Suppressor macrophage treated with lipopolysaccharide for 1 hour (primary cell): Measurements from ENCODE around the gene SAMMSON.

ENCODE experiments used
- DNase-seq, 3 donors: peaks; one replicate each; pipeline ENCODE4 v3.0.0-alpha.2; 2020 to 2022

Gene SAMMSON

DNA sequence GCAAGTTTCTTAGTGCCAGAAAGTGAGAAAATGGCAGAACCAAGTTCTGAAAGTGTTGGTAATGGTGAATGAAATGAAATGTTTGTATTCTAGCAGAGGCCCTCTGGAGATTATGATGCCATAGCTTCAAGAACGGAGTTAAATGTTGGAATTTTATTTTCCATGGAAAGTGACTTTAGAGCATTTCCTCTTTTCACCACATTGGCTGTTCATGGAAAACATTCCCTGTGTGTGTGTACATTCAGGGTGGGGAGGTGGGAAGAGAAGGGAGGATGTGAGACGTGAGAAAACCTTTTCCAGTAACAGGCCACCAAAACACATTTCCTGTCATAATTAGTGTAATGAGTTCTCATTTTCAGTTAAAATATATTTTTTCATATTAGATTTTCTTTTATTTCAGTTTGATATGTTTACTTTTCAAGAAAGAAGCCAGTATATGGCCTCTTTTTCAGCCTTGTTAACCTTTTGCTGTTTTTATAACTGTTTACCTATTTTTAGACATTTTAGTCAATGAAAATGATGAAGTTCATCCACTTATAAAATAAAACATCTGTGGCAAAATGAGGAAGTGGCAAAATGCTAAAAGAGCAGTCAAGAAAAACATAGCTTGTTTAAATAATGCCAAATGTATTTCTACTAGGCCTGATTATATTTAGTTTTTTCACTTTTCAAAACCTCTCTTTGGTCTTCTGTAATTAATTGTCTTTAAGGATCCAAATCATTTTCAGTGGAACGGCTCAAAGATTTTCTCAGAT, 21.6 kb downstream of the SAMMSON start:
- DNase-seq, result no peak

GRCh38 chr3:70028361-70028760, 28.8 kb downstream of the SAMMSON start:
- DNase-seq, result no peak

- DNase-seq, result no peak
Measured at GRCh38 chr3:70038693-70039092, 39.2 kb downstream of the SAMMSON start.

GRCh38 chr3:70040386-70040785, 40.9 kb downstream of the SAMMSON start:
- no peak for DNase-seq

GRCh38 chr3:70042641-70043040, 43.1 kb downstream of the SAMMSON start:
- no peak for DNase-seq

DNA sequence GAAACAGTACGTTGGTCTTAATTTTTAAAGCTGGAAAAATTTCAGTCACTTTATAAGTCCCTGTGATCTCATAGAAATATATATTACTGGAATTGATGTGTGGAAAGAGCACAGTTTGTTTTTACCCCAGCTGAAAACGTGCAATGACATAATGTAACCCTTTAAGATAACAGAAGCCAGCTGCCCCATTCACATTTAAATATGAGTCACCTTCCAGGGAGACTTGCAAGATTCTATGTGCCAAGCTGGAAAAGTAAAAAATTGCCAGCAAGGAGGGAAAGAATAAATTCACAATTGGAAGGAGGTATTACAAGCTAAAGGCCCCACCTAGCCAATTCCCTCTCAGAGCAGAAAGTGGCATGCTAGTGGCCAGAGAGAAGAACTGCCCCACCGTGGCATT, 50.2 kb downstream of the SAMMSON start:
- peak in 2 of 3 donors; percentile 27 to 29 for DNase-seq

DNA sequence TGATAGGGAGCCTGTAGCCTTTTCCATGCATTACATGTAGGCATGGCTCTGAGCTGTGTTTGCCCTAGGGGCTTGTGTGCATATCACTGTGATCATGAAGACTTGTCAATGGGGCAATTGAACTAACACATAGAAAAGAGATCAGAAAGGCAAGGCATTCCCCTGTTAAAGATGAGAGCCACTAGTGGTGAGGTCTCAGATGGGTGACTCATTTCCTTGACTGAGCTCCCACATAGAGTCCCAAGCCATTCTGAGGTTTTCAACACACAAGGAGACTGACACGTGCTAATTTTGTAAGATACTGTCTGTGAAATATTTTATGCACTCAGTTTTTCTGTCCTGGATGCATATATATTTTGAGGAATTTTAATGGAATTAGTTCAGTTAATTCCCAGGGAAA, 53.8 kb downstream of the SAMMSON start:
- DNase-seq, result peak; percentile 73 to 89 (median 84)

DNA sequence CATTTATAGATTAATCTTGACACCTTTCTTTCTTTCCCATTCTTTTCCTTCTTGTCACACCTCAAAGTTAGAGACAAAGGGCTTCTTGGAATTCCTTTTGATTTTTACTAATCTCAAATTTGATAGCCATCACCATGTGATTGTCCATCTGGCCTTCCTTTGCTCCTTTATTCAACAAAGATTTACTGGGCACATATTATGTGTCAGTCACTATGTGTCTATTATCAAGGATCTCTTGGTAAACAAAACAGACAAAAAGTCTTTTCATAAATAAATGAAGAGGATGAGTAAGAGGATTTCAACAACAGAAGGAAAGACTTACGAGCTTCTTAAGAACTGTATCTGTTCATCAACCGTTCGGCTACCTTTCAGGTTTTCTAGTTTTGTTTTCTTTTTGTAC, 56.5 kb downstream of the SAMMSON start:
- no peak for DNase-seq

DNA sequence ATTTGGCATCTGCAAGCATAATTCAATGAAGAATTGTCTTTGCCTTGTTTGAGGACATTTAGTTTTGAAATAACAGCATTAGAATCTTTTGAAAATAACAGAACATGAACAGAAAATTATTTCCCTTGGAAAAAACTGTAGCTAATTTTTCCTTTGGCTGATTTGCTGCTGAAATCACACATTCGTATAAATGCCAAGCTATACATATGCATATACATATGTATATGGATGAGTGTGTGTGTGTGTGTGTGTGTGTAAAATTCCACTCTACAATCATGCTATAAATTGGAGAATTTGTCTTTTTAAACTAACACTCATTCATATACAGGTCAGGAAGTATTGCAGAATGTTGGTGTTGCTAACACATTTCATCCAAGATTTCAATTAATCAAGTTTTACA, 57.9 kb downstream of the SAMMSON start:
- DNase-seq, result no peak

- no peak for DNase-seq
Measured at GRCh38 chr3:70061096-70061495, 61.6 kb downstream of the SAMMSON start.

- DNase-seq, result peak; percentile 57 to 64 (median 60)
Measured at GRCh38 chr3:70064194-70064779, 64.8 kb downstream of the SAMMSON start.

DNA sequence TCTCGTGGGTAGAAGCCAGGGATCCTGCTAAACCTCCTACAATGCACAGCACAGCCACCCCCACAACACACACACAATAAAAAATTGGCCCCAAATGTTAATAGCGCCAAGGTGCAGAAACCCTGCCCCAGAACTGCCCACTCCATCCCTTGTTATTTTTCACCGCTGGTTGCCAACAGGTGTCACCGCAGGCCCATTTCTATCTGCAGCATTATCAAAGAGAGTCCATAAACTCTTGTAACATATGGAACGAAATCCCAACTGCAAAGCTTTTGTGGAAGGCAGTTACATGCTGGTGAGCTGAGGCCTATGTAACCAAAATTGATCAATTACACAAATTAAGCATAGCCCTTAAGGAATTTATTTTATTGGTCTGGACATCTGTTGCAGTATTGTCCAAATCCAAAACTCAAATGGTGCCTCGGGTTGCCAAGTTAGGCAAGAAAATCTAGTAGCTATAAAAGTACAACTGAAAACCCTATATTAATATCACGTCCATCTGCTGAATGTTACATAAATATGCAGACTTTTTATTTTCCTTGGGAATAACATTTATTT, 66.2 kb downstream of the SAMMSON start:
- DNase-seq, result no peak

DNA sequence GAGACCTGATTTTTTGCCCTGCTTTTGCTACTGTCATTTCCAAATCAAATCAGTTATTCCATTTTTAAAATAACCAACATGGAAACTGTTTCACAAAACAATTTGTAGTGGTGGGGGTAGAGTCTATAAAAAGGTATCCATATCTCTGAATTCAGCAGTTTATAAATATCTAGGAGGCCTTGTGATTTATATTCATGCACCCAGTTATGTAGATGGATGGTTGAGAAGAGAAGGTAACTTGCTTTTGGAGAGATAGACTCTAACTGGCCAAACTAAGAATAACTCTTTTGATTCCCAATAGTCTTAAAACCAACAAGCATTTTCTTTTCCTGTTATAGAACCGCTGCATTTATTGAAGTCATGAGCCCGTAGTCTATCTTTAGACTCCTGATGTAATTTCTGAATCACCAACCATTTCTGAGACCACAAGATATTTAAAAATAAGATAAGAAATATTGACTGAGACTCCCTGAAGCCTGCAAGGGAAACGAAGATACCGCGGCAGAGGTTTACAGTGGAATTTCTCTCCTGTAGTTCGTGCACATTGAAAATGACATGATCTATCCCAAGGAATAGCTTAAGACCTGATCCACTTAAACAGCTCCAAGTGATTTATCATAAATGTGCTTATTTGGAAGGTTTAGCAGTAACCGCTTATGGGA, 68.5 kb downstream of the SAMMSON start:
- no peak for DNase-seq

- no peak for DNase-seq
Measured at GRCh38 chr3:70069557-70069956, 70.0 kb downstream of the SAMMSON start.

DNA sequence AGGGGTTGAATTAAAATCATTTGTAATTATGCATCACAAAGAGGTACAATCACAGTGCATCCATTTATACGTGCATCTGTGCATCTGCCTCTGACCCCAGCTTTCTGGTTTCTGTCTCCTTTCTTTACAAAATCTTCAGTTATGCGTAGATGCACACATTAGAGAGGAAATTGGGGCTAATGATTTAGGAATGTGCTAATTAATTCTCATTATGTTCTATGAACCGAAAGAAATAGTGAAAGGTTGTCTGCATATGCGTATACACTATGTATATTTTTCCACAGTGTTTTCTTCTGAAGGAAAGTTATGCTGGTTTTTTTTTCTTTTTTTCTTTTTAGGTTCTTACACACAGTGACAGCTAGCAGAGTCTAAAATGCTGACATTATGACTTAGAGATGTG, 71.6 kb downstream of the SAMMSON start:
- DNase-seq, result no peak

DNA sequence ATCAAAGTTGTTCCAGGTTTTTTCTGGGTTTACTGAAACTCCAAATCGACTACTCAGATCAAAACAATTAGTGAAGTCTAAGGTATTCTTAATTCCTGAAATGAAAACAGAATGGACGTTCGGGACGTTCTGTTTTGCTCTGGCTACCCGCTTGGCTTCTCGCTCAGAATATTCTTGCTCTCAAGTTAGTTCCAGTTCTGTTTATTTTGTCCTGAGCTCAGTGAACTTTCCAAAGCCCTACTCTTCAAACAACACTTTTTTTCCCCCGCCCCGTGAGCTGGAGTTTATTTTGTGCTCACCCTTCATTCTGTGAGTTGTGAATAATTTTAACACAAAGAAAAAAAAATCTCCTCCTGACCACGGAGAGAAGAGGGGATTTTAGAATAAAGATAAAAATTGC, 72.6 kb downstream of the SAMMSON start:
- peak in 2 of 3 donors; percentile 3 to 18 for DNase-seq

GRCh38 chr3:70072754-70073153, 73.2 kb downstream of the SAMMSON start:
- no peak for DNase-seq

- no peak for DNase-seq
Measured at GRCh38 chr3:70075101-70075500, 75.6 kb downstream of the SAMMSON start.

- no peak for DNase-seq
Measured at GRCh38 chr3:70076396-70076795, 76.9 kb downstream of the SAMMSON start.

- no peak for DNase-seq
Measured at GRCh38 chr3:70078778-70079177, 79.2 kb downstream of the SAMMSON start.

DNA sequence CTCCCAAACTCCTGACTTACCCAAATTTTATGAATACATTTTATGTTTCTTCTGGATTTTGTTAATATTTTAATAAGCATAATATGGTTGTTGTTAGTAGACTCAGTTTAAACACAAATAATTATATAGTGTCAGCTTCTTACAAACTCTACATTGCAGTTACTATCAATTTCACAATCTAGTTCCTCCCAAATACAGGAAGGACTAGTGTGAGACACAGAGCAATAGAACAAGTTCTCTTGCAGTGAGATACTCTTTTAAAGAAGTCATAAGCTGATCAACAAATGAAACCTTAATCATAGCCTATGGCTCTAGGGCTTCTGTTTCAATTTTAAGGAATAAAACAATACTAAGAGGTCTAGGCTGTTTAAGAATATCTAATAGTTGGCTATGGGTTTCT, 86.1 kb downstream of the SAMMSON start:
- DNase-seq, result peak; percentile 27 to 69 (median 61)

GRCh38 chr3:70086336-70086735, 86.8 kb downstream of the SAMMSON start:
- DNase-seq, result no peak

- peak; percentile 37 to 55 (median 41) for DNase-seq
Measured at GRCh38 chr3:70090322-70090913, 90.9 kb downstream of the SAMMSON start.
